DND-41 (cell line): Measurements from ENCODE around the gene MCF2L.

Experiments used
- ATAC-seq: fragments of 200-7000 bp; cut with Tn5 transposase; 3 replicates; pipeline ENCODE4 v1.9.1; 2021; ENCODE audit warnings: low read depth; ENCODE audit not compliant: insufficient read depth
- DNase-seq: peaks from one replicate; pipeline ENCODE4 v3.0.0-alpha.2; 2020
- H2AFZ ChIP-seq: 2 replicates; pipeline ENCODE4 v1.6.0; 2012; ENCODE audit warnings: low read depth, low read length
- H3K27ac ChIP-seq: 2 replicates; pipeline ENCODE4 v1.5.1; 2012; ENCODE audit warnings: low read length, inconsistent platforms
- H3K27me3 ChIP-seq: fragments of 200-600 bp; sonication (generic); 2 replicates; pipeline ENCODE4 v1.6.0; 2012; ENCODE audit warnings: low read length, mild to moderate bottlenecking, inconsistent platforms; ENCODE audit not compliant: insufficient read depth, poor library complexity
- H3K36me3 ChIP-seq: 2 replicates; pipeline ENCODE4 v1.5.1; 2012; ENCODE audit warnings: low read length, inconsistent platforms; ENCODE audit not compliant: insufficient read depth
- H3K4me1 ChIP-seq: 2 replicates; pipeline ENCODE4 v1.5.1; 2012; ENCODE audit warnings: mild to moderate bottlenecking, low read length; ENCODE audit not compliant: insufficient read depth
- H3K4me2 ChIP-seq: 2 replicates; pipeline ENCODE4 v1.6.0; 2012; ENCODE audit warnings: mild to moderate bottlenecking, moderate library complexity, low read length, inconsistent platforms; ENCODE audit not compliant: insufficient read depth
- H3K4me3 ChIP-seq, 2 experiments: fragments of 200-600 bp in 1 of 2; shearing (Covaris generic) in 1 of 2; 2 replicates each; pipeline ENCODE4 v1.5.1; 2012 to 2016; ENCODE audit warnings: inconsistent platforms in 2 of 2, low read length in 2 of 2, mild to moderate bottlenecking in 2 of 2, low read depth in 1 of 2, moderate library complexity in 1 of 2
- H3K79me2 ChIP-seq: 2 replicates; pipeline ENCODE4 v1.6.0; 2012; ENCODE audit warnings: low read length, inconsistent platforms; ENCODE audit not compliant: insufficient read depth
- H3K9ac ChIP-seq: 2 replicates; pipeline ENCODE4 v1.6.0; 2012; ENCODE audit warnings: low read depth, mild to moderate bottlenecking, inconsistent platforms, low read length, moderate library complexity
- H3K9me3 ChIP-seq: 2 replicates; pipeline ENCODE4 v1.5.1; 2012; ENCODE audit warnings: low read length, moderate library complexity, mild to moderate bottlenecking, inconsistent platforms; ENCODE audit not compliant: insufficient read depth, severe bottlenecking
- H4K20me1 ChIP-seq: 2 replicates; pipeline ENCODE4 v1.6.0; 2012; ENCODE audit warnings: low read length; ENCODE audit not compliant: insufficient read depth
- EZH2 ChIP-seq: IDR thresholded peaks from 3 replicates; pipeline ENCODE4 v1.6.1; 2012; ENCODE audit warnings: borderline replicate concordance, low read depth, mild to moderate bottlenecking, moderate library complexity, low read length, inconsistent platforms; ENCODE audit not compliant: severe bottlenecking
- TF ChIP-seq, protein P1 (sequence below): IDR thresholded peaks from 2 replicates; pipeline ENCODE4 v1.5.1; 2012; ENCODE audit warnings: borderline replicate concordance, low read length, moderate library complexity, mild to moderate bottlenecking; ENCODE audit not compliant: poor library complexity, severe bottlenecking; ENCODE audit errors: extremely low read depth

Gene MCF2L

DNA sequence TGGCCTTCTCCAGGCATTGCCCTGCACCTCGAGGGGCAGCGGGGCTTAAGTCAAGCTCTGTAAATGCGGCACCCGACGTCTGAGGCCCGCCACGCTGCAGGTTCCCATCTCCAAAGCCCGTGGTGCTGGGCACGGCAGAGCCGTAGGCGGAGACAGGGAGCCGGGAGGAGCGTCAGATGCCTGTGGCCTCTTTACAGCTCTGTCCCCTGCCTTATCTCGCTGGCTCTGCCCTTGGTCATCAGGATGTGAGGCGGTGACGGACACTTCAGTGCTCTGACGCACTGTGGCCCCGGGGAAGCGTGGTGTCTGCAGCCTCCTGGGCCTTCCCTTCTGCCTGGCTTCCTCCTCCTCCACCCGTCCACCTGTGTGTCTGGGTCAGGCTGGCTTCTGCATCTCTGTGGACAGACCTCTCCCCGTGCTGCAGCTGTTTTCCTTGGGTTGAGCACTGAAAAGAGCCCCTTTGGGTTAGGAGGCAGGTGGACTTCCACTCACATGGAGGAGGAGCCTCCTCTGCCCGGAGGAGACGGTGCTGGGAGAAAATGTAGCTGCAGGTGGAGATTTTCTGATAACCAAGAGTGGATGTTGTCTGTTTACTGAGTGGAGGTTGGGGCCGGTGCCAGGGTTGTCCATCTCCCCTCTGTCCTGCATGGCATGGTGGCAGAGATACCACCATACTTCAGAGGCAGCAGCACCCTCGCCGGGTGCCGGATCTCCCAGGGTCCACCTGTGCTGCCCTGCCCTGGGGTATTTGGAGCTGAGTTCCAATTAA, 14.6 kb downstream of the MCF2L start:
- H3K27ac ChIP-seq, result no peak overlapping the region

DNA sequence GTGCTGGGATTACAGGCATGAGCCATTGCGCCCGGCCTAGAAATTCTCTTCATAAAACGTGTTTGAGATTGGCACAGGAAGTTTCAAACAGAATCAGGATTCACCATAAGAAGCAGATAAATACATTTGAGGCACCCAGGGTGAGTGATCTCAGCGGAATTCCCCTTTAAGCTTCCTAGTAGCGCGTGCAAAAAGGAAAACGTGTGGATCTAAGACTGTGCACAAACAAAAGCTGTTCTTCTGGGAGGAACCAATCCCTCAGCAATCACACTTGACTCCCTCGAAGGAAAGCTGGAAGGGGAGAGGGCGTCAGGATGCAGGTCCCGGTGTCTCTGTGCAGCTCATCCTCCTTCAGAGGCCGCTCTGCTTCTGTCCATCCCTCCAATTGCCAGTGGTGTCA, 15.5 kb downstream of the MCF2L start:
- DNase-seq, result no peak
- no peaks in the 10 kb centered on the region for H3K4me1 ChIP-seq
- no peak overlapping the region for H2AFZ ChIP-seq
- H3K27ac ChIP-seq, result no peak overlapping the region
- ATAC-seq, result no peak
- no peaks in the 10 kb centered on the region for H3K36me3 ChIP-seq
- peaks cover 60% of the 10 kb centered on the region for H4K20me1 ChIP-seq
- no peaks in the 10 kb centered on the region for H3K27me3 ChIP-seq
- no peak overlapping the region for H3K4me3 ChIP-seq
- H3K79me2 ChIP-seq, result no peaks in the 10 kb centered on the region
- no peaks in the 10 kb centered on the region for H3K9me3 ChIP-seq
- no peak overlapping the region for H3K4me2 ChIP-seq
- no peak for TF ChIP-seq EZH2
- TF ChIP-seq, protein P1, sequence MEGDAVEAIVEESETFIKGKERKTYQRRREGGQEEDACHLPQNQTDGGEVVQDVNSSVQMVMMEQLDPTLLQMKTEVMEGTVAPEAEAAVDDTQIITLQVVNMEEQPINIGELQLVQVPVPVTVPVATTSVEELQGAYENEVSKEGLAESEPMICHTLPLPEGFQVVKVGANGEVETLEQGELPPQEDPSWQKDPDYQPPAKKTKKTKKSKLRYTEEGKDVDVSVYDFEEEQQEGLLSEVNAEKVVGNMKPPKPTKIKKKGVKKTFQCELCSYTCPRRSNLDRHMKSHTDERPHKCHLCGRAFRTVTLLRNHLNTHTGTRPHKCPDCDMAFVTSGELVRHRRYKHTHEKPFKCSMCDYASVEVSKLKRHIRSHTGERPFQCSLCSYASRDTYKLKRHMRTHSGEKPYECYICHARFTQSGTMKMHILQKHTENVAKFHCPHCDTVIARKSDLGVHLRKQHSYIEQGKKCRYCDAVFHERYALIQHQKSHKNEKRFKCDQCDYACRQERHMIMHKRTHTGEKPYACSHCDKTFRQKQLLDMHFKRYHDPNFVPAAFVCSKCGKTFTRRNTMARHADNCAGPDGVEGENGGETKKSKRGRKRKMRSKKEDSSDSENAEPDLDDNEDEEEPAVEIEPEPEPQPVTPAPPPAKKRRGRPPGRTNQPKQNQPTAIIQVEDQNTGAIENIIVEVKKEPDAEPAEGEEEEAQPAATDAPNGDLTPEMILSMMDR, result no peak
- H3K9ac ChIP-seq, result no peak overlapping the region

More for the DNA sequence above, 14.6 kb downstream of the MCF2L start:
- Histone ChIP-seq H3K4me2 (no peak overlapping the region), H4K20me1 (peaks cover 62% of the 10 kb centered on the region), H3K4me1 (no peaks in the 10 kb centered on the region), H3K9me3 (no peaks in the 10 kb centered on the region), H3K27me3 (no peaks in the 10 kb centered on the region), H3K4me3 (no peak overlapping the region), H3K36me3 (no peaks in the 10 kb centered on the region), H2AFZ (no peak overlapping the region), H3K79me2 (no peaks in the 10 kb centered on the region), H3K9ac (no peak overlapping the region)
- ATAC-seq, result no peak
- TF ChIP-seq EZH2, result no peak
- TF ChIP-seq, protein P1, result no peak
- DNase-seq, result no peak

DNA sequence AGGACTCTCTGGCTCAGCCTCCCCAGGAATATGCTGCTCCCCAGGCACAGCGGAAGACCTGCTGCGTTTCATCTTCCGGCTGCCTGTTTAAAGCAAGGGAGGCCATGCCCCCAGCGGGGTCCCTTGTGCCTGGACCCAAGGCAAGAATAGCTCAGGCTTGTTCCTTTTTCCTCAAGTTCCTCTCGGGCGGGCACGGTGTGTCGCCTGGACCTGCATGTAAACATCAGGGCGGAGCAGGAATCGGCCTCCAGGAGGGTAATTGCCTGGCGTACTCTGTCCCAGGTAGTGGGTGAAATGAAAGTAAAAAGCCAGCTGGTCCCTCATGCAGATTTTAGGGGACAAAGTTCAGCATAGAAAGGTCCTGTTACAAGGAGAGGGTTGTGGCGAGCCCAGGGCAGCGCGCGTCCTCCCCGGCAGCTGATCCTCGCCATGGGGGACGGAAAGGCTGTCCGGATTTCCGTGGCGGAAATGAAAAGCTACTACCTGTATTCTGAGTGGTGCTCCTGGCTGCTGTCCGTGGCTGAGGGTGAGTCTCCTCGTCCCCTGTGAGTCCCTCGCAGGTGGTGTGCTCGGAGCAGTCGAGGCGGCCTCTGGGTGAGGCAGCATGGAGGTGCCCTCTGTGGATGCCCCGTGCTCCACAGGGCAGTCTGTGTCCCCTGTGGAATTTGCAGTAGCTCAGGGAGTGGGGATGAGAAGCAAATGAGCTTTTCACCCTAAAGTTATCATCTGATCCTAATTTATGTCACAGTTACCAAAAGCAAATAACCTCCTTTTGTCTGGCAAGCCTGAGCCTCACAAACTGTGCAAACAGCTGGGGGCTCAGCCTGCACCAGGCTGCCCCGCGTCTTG, 16.2 kb downstream of the MCF2L start:
- no peaks in the 10 kb centered on the region for H3K79me2 ChIP-seq
- peaks cover 55% of the 10 kb centered on the region for H4K20me1 ChIP-seq
- no peaks in the 10 kb centered on the region for H3K4me1 ChIP-seq
- no peak for TF ChIP-seq EZH2
- TF ChIP-seq, protein P1, result no peak
- H3K27ac ChIP-seq, result no peak overlapping the region
- H3K9me3 ChIP-seq, result no peaks in the 10 kb centered on the region
- H3K4me2 ChIP-seq, result no peak overlapping the region
- H3K9ac ChIP-seq, result no peak overlapping the region
- H2AFZ ChIP-seq, result no peak overlapping the region
- no peak overlapping the region for H3K4me3 ChIP-seq
- H3K27me3 ChIP-seq, result no peaks in the 10 kb centered on the region
- DNase-seq, result no peak
- H3K36me3 ChIP-seq, result no peaks in the 10 kb centered on the region
- ATAC-seq, result no peak
